ENCODE data around the gene VKORC1L1. TPM values are rescaled to one million over a fixed set of nuclear protein-coding genes. Genes with fewer than 3 reads are reported as not detected.
A peak's percentile ranks its signal among the peaks of the same experiment; 100 is the strongest.

VKORC1L1 gene
- total and polyA plus RNA-seq, 9 of the 15 experiments (the other 6 are each of a cell fraction or from before 2014, with no cell fraction given): 6.8 to 36.5 (median 19.3) TPM

GRCh38 chr7:65981965-65982792 is 109.3 kb downstream of the VKORC1L1 start, which contains the start of gene GUSB (continued):
- TF ChIP-seq ZNF277 (CRISPR knock-in tag; IDR thresholded peaks at IDR 0.05; ENCODE audit: borderline replicate concordance): no peak
- peak; percentile 92 for TF ChIP-seq ATF1 (CRISPR knock-in tag; IDR thresholded peaks at IDR 0.05)
- TF ChIP-seq ATF1 (tag; IDR thresholded peaks at IDR 0.05): peak; percentile 99
- TF ChIP-seq ZNF583 (CRISPR knock-in tag; IDR thresholded peaks at IDR 0.05): 0 out of 2 replicates have a peak, but pooled peaks have one; percentile 40
- no peak for TF ChIP-seq TAL1 (IDR thresholded peaks at IDR 0.05)
- no peak for TF ChIP-seq MEF2A (IDR thresholded peaks at IDR 0.05; ENCODE audit: control insufficient read depth, low read depth, low read length)
- no peak for TF ChIP-seq ZNF449 (CRISPR knock-in tag; IDR thresholded peaks at IDR 0.05)
- no peak; the same call in 1 of the 2 replicates for TF ChIP-seq PRMT5 (CRISPR knock-in tag; IDR thresholded peaks at IDR 0.05)
- peak; percentile 93 for TF ChIP-seq FOXP1 (CRISPR knock-in tag; IDR thresholded peaks at IDR 0.05)
- TF ChIP-seq ASH1L (IDR thresholded peaks at IDR 0.05; ENCODE audit: borderline replicate concordance, low read depth, partially characterized antibody): no peak
- peak; percentile 91 for TF ChIP-seq RUNX1 (IDR thresholded peaks at IDR 0.05; ENCODE audit: low read depth)
- TF ChIP-seq MBD2 (IDR thresholded peaks at IDR 0.05; ENCODE audit: borderline replicate concordance, low read depth): peak; percentile 96
- no peak for TF ChIP-seq PTRF (tag; IDR thresholded peaks at IDR 0.05)
- no peak for TF ChIP-seq DLX4 (CRISPR knock-in tag; IDR thresholded peaks at IDR 0.05)
- no peak for TF ChIP-seq THRB (CRISPR knock-in tag; conservative IDR thresholded peaks at IDR 0.05)
- no peak for TF ChIP-seq BRF1 (IDR thresholded peaks at IDR 0.05; ENCODE audit: borderline replicate concordance, extremely low read depth, insufficient read length)
- peak; percentile 95 for TF ChIP-seq HNRNPL (IDR thresholded peaks at IDR 0.05; ENCODE audit: low read depth, low read length)
- TF ChIP-seq HDAC2 (IDR thresholded peaks at IDR 0.05): peak; percentile 56; the same call in 1 of the 2 replicates
- no peak for TF ChIP-seq IRF2 (CRISPR knock-in tag; IDR thresholded peaks at IDR 0.05)
- TF ChIP-seq YBX1 (IDR thresholded peaks at IDR 0.05): no peak
- no peak for TF ChIP-seq ARID3B (CRISPR knock-in tag; IDR thresholded peaks at IDR 0.05; ENCODE audit: borderline replicate concordance)
- TF ChIP-seq KLF6 (CRISPR knock-in tag; IDR thresholded peaks at IDR 0.05; ENCODE audit: borderline replicate concordance): no peak; the same call in 1 of the 2 replicates
- TF ChIP-seq FOXK1 (CRISPR knock-in tag; IDR thresholded peaks at IDR 0.05; ENCODE audit: borderline replicate concordance): peak; percentile 31; the same call in 1 of the 2 replicates
